ENCODE data around the gene C4B.
"Not testable (repeated sequence)": the region's sequence is repeated elsewhere in the genome, so short reads cannot be mapped to it uniquely, and the experiment has no call there.

Gene C4B

DNA sequence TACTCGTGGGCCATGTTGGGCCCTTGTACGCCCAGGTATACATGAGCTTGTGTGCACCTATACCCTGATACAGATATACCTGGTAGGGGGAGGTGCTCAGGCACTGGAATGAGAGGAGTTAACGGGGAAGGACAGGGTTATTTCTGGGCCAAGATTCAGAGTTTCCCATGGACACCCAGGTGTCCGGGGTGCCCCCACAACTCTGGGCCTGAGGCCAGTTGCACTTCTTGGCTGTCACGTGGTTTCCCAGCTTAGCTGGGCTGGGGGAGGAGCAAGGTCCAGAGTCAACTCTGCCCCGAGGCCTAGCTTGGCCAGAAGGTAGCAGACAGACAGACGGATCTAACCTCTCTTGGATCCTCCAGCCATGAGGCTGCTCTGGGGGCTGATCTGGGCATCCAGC lies 32.9 kb upstream of the C4B start, which contains the start of gene C4A:
Gene C4A, plus strand, starts transcription at position 314 of the 400 bp plus-strand sequence. Its CDS starts 51 bp downstream, at position 365.
- DNase-seq = not testable (repeated sequence)

DNA sequence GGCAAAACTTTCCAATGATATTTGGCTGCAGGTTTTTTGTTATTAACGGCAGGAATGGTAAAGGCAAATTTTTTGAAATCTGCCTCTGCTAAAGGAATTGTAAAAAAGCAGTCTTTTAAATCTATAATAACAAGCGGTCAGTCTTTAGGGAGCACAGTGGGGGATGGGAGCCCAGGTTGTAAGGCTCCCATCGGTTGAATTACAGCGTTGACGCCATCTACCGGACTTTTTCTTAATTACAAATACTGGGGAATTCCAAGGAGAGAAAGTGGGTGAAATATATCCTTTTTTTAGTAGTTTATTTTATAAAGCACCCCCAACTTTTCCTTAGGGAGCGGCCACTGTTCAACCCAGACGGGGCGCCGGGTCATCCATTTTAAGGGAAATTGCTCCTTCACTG lies 25.2 kb upstream of the C4B start:
- not testable (repeated sequence) for DNase-seq

DNA sequence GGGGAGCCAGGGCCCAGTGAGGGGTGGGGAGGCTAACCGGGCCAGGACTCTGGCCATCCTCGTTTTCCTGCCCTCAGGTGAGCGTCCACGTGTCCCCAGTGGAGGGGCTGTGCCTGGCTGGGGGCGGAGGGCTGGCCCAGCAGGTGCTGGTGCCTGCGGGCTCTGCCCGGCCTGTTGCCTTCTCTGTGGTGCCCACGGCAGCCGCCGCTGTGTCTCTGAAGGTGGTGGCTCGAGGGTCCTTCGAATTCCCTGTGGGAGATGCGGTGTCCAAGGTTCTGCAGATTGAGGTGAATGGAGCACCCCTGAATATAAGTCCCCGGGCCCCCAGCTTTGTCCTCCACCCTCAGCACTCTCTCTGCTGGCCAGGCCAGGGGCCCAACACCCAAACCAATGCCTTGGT lies 20.2 kb upstream of the C4B start:
- not testable (repeated sequence) for DNase-seq

DNA sequence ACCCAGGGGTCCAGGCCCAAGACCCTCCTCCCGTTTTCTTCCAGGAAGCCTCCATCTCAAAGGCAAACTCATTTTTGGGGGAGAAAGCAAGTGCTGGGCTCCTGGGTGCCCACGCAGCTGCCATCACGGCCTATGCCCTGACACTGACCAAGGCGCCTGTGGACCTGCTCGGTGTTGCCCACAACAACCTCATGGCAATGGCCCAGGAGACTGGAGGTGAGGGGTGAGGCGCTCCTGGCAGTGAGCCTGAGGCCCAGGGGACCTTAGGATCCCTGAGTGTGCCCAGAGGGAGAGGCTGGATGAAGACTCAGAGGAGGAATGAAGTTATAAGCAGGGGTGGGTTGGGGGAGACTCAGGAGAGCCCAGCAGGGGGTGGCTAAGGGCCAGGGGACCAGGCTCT lies 18.2 kb upstream of the C4B start:
- not testable (repeated sequence) for DNase-seq

GRCh38 chr6:32002546-32003268 lies 11.9 kb upstream of the C4B start:
- not testable (repeated sequence) for DNase-seq

GRCh38 chr6:32003301-32003700 lies 11.3 kb upstream of the C4B start:
- not testable (repeated sequence) for DNase-seq

- DNase-seq = not testable (repeated sequence)
Observed at GRCh38 chr6:32004393-32004792, 10.2 kb upstream of the C4B start.

GRCh38 chr6:32004864-32005537 lies 9.6 kb upstream of the C4B start:
- not testable (repeated sequence) for DNase-seq

DNA sequence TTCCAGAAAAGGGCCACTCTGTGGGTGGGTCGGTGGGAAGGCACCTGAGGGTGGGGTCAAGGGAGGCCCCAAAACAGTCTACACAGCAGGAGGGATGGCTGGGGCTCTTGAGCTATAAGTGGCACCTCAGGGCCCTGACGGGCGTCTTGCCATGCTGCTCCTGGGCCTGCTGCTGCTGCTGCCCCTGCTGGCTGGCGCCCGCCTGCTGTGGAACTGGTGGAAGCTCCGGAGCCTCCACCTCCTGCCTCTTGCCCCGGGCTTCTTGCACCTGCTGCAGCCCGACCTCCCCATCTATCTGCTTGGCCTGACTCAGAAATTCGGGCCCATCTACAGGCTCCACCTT lies 9.1 kb upstream of the C4B start:
- DNase-seq = not testable (repeated sequence)

DNA sequence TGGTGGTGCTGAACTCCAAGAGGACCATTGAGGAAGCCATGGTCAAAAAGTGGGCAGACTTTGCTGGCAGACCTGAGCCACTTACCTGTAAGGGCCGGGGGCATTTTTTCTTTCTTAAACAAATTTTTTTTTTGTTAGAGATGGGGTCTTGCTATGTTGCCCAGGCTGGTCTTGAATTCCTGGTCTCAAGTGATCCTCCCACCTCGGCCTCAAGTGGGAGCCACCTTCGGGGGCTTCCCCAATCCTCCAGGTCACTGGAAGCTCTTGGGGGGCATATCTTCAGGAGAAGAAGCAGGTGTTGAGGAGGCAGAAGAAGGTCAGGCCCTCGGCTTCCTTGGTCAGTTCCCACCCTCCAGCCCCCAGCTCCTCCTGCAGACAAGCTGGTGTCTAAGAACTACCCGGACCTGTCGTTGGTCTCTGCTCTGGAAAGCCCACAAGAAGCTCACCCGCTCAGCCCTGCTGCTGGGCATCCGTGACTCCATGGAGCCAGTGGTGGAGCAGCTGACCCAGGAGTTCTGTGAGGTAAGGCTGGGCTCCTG lies 8.5 kb upstream of the C4B start:
- not testable (repeated sequence) for DNase-seq

- not testable (repeated sequence) for DNase-seq
Observed at GRCh38 chr6:32007086-32007485, 7.5 kb upstream of the C4B start.

- not testable (repeated sequence) for DNase-seq
Observed at GRCh38 chr6:32008037-32008436, 6.6 kb upstream of the C4B start.

- DNase-seq = not testable (repeated sequence)
Observed at GRCh38 chr6:32008616-32009015, 6.0 kb upstream of the C4B start.

DNA sequence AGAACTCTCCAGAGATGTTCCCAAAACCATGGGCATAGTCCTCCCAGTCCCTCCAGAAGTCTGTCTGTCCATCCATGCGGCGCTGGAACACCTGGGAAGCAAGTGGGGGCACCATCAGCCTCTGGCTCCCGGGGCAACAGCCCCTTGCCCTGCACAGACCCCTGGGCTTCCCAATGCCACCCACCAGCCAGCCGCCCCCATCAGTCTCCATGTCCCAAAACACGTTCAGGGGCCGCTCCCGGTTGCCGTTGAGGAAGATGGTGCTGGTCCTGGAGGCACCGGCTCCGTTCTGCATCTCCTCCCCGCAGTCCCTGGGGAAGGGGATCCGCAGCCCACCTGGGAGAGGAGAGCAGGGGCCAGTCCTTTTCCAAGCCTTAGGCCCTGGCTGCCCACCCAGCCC lies 5.1 kb upstream of the C4B start:
- not testable (repeated sequence) for DNase-seq

DNA sequence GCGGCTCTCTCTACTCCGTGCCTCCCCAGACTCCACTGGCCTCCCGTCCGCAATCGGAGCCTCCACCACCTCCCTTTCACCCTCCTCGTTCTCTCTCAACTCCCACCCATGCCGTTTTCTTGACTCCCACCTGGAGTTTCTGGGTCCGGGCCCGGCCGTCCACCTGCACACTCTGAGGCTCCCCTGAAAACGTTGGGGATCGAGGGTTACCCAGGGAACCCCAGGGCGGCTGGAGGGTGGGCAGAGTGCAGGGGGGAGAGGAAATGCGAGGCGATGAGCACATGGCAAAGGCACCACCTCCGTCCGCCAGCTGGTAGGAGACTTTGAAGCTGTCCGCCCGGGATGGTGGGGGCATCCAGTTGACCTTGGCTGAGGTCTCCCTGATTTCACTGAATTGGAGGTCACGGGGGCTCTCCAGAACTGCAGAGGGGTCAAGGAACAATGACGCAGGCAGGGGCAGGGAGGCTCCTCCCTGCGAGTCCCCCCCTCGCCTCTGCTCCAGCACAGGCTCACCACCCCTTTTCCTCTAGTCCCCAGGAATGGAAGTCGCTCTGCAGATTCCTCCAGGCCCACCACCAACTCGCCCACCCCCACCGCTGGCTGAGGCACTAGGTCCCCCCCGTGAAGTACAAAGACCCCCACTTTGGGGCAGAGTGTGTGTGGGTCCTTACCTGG lies 3.6 kb upstream of the C4B start:
- DNase-seq = not testable (repeated sequence)

GRCh38 chr6:32012941-32013617 lies 1.5 kb upstream of the C4B start:
- not testable (repeated sequence) for DNase-seq

DNA sequence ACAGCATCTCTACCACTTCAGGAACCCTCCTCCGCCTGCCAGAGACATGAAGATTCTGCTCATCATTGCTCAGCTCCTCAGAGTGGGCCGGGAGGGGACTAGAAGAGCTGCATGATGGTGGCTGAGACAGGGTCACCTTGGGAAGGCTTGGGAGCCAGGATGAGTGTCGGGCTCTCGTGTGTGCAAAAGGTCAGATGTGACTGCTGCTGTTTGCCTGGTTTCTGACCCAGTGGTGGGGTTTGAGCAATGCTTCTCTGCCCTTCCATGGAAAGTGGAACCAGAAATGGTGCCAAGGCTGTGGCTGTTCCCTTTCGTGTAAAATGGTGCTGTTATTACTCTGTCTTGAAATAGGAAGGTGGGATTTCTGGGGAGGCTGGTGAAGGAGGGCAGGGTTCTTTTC lies 857 bp upstream of the C4B start:
- not testable (repeated sequence) for DNase-seq

DNA sequence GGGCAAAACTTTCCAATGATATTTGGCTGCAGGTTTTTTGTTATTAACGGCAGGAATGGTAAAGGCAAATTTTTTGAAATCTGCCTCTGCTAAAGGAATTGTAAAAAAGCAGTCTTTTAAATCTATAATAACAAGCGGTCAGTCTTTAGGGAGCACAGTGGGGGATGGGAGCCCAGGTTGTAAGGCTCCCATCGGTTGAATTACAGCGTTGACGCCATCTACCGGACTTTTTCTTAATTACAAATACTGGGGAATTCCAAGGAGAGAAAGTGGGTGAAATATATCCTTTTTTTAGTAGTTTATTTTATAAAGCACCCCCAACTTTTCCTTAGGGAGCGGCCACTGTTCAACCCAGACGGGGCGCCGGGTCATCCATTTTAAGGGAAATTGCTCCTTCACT lies 7.5 kb downstream of the C4B start:
- not testable (repeated sequence) for DNase-seq

- not testable (repeated sequence) for DNase-seq
Observed at GRCh38 chr6:32028631-32029030, 14.0 kb downstream of the C4B start.

- not testable (repeated sequence) for DNase-seq
Observed at GRCh38 chr6:32029553-32029952, 15.0 kb downstream of the C4B start.

GRCh38 chr6:32035283-32036013 lies 20.9 kb downstream of the C4B start:
- not testable (repeated sequence) for DNase-seq

- DNase-seq = not testable (repeated sequence)
Observed at GRCh38 chr6:32037136-32037535, 22.5 kb downstream of the C4B start.
